Measurements from ENCODE around the gene TDRD7.
"Not testable (repeated sequence)": the region's sequence is repeated elsewhere in the genome, so short reads cannot be mapped to it uniquely, and the experiment has no call there.

Gene TDRD7

GRCh38 chr9:97480174-97480573 lies 68.3 kb downstream of the TDRD7 start:
- DNase-seq, result no peak

- no peak for DNase-seq
These were observed 68.9 kb downstream of the TDRD7 start for GRCh38 chr9:97480749-97481148.

GRCh38 chr9:97484134-97484533 lies 72.2 kb downstream of the TDRD7 start:
- no peak for DNase-seq

- DNase-seq, result no peak
These were observed 75.2 kb downstream of the TDRD7 start for GRCh38 chr9:97487107-97487506.

- DNase-seq, result no peak
These were observed 76.0 kb downstream of the TDRD7 start for GRCh38 chr9:97487861-97488260.

- DNase-seq, result no peak
These were observed 79.5 kb downstream of the TDRD7 start for GRCh38 chr9:97491216-97491999.

- not testable (repeated sequence) for DNase-seq
These were observed 85.9 kb downstream of the TDRD7 start for GRCh38 chr9:97497558-97498375.

GRCh38 chr9:97498846-97499245 lies 87.0 kb downstream of the TDRD7 start:
- DNase-seq, result not testable (repeated sequence)

- DNase-seq, result no peak
These were observed 88.4 kb downstream of the TDRD7 start for GRCh38 chr9:97500263-97500662.

GRCh38 chr9:97500765-97501176 lies 88.9 kb downstream of the TDRD7 start:
- DNase-seq, result no peak

- DNase-seq, result peak; percentile 77
These were observed 89.5 kb downstream of the TDRD7 start, which contains the start of gene TMOD1 for GRCh38 chr9:97501177-97501971. Gene TMOD1 (plus strand): TSS chr9:97501666. CDS start chr9:97524189, 22,523 bp downstream.

GRCh38 chr9:97501972-97502221 lies 90.0 kb downstream of the TDRD7 start:
- no peak for DNase-seq

GRCh38 chr9:97502222-97502983 lies 90.5 kb downstream of the TDRD7 start:
- DNase-seq, result no peak

GRCh38 chr9:97502984-97503861 lies 91.3 kb downstream of the TDRD7 start:
- DNase-seq, result no peak

- DNase-seq, result no peak
These were observed 91.9 kb downstream of the TDRD7 start for GRCh38 chr9:97503862-97504210.

GRCh38 chr9:97504381-97505216 lies 92.7 kb downstream of the TDRD7 start:
- no peak for DNase-seq

- no peak for DNase-seq
These were observed 93.9 kb downstream of the TDRD7 start for GRCh38 chr9:97505845-97506244.

GRCh38 chr9:97506306-97506705 lies 94.4 kb downstream of the TDRD7 start:
- DNase-seq, result no peak

- DNase-seq, result no peak
These were observed 94.9 kb downstream of the TDRD7 start for GRCh38 chr9:97506787-97507186.

GRCh38 chr9:97507428-97507984 lies 95.6 kb downstream of the TDRD7 start:
- no peak for DNase-seq

Data from activated effector memory CD4-positive, alpha-beta T cell treated with anti-CD3 and anti-CD28 coated beads, Interleukin-2, amount 50 U/mL, for 16 hours (primary cell).